ACC112 (cell line): ENCODE data around the gene ERI3.

Experiments
- H2AFZ ChIP-seq: fragments of 200-600 bp; sonication (generic); one replicate; pipeline ENCODE4 v1.6.0; 2017; ENCODE audit warnings: antibody characterized with exemption, low read length; ENCODE audit not compliant: unreplicated experiment
- H3K27ac ChIP-seq: fragments of 200-600 bp; sonication (generic); 2 replicates; pipeline ENCODE4 v1.5.1; 2014; ENCODE audit warnings: low read depth, mild to moderate bottlenecking, antibody characterized with exemption, low read length, moderate library complexity
- H3K27me3 ChIP-seq: fragments of 200-600 bp; sonication (generic); 2 replicates; pipeline ENCODE4 v1.6.1; 2014; ENCODE audit warnings: mild to moderate bottlenecking, antibody characterized with exemption, low read length, moderate library complexity, mixed read lengths; ENCODE audit not compliant: insufficient read depth
- H3K36me3 ChIP-seq: fragments of 200-600 bp; sonication (generic); 2 replicates; pipeline ENCODE4 v1.6.1; 2016; ENCODE audit warnings: mild to moderate bottlenecking, antibody characterized with exemption, low read length, moderate library complexity, mixed read lengths; ENCODE audit not compliant: insufficient read depth
- H3K4me1 ChIP-seq: fragments of 200-600 bp; sonication (generic); one replicate; pipeline ENCODE4 v1.6.1; 2016; ENCODE audit warnings: low read length, mixed read lengths; ENCODE audit not compliant: insufficient read depth, unreplicated experiment, control insufficient read depth
- H3K4me3 ChIP-seq: fragments of 200-600 bp; sonication (generic); 2 replicates; pipeline ENCODE4 v1.5.1; 2014; ENCODE audit warnings: mild to moderate bottlenecking, low read depth, low read length
- H3K79me2 ChIP-seq: fragments of 200-600 bp; sonication (generic); one replicate; pipeline ENCODE4 v1.6.0; 2016; ENCODE audit warnings: low read length; ENCODE audit not compliant: control insufficient read depth, unreplicated experiment, insufficient read depth

Gene ERI3

GRCh38 chr1:44236490-44237272, 118.4 kb downstream of the ERI3 start:
- Histone ChIP-seq H3K27ac (no peak overlapping the region), H3K4me1 (peaks cover 21% of the 10 kb centered on the region), H3K36me3 (no peaks in the 10 kb centered on the region), H3K27me3 (no peaks in the 10 kb centered on the region), H3K79me2 (no peaks in the 10 kb centered on the region), H3K4me3 (no peak overlapping the region), H2AFZ (no peak overlapping the region)

GRCh38 chr1:44235808-44236207, 119.2 kb downstream of the ERI3 start:
- no peaks in the 10 kb centered on the region for H3K36me3 ChIP-seq
- H2AFZ ChIP-seq, result no peak overlapping the region

GRCh38 chr1:44233593-44233992, 121.5 kb downstream of the ERI3 start:
- no peaks in the 10 kb centered on the region for H3K4me1 ChIP-seq
- no peaks in the 10 kb centered on the region for H3K27me3 ChIP-seq
- H3K27ac ChIP-seq, result no peak overlapping the region
- H3K36me3 ChIP-seq, result no peaks in the 10 kb centered on the region
- no peak overlapping the region for H2AFZ ChIP-seq
- H3K79me2 ChIP-seq, result no peaks in the 10 kb centered on the region
- no peak overlapping the region for H3K4me3 ChIP-seq

More at GRCh38 chr1:44235808-44236207, 119.2 kb downstream of the ERI3 start:
- Histone ChIP-seq H3K4me1 (peaks cover 20% of the 10 kb centered on the region), H3K4me3 (no peak overlapping the region), H3K27ac (no peak overlapping the region), H3K27me3 (no peaks in the 10 kb centered on the region), H3K79me2 (no peaks in the 10 kb centered on the region)

GRCh38 chr1:44230796-44231195, 124.3 kb downstream of the ERI3 start:
- Histone ChIP-seq H3K4me1 (no peaks in the 10 kb centered on the region), H3K36me3 (no peaks in the 10 kb centered on the region), H3K4me3 (no peak overlapping the region), H3K27me3 (no peaks in the 10 kb centered on the region), H3K27ac (no peak overlapping the region), H3K79me2 (no peaks in the 10 kb centered on the region), H2AFZ (no peak overlapping the region)

- no peak overlapping the region for H2AFZ ChIP-seq
- no peaks in the 10 kb centered on the region for H3K4me1 ChIP-seq
- H3K4me3 ChIP-seq, result no peak overlapping the region
- no peaks in the 10 kb centered on the region for H3K36me3 ChIP-seq
- H3K27me3 ChIP-seq, result no peaks in the 10 kb centered on the region
- H3K27ac ChIP-seq, result no peak overlapping the region
- no peaks in the 10 kb centered on the region for H3K79me2 ChIP-seq
Observed at GRCh38 chr1:44229435-44230167, 125.5 kb downstream of the ERI3 start.

- no peaks in the 10 kb centered on the region for H3K4me1 ChIP-seq
- H3K4me3 ChIP-seq, result no peak overlapping the region
- no peak overlapping the region for H2AFZ ChIP-seq
- H3K36me3 ChIP-seq, result no peaks in the 10 kb centered on the region
- no peaks in the 10 kb centered on the region for H3K79me2 ChIP-seq
- H3K27me3 ChIP-seq, result no peaks in the 10 kb centered on the region
- no peak overlapping the region for H3K27ac ChIP-seq
Observed at GRCh38 chr1:44228218-44228617, 126.8 kb downstream of the ERI3 start.

- H3K36me3 ChIP-seq, result no peaks in the 10 kb centered on the region
- no peak overlapping the region for H2AFZ ChIP-seq
- H3K4me3 ChIP-seq, result no peak overlapping the region
- H3K27ac ChIP-seq, result no peak overlapping the region
- no peaks in the 10 kb centered on the region for H3K4me1 ChIP-seq
- H3K79me2 ChIP-seq, result no peaks in the 10 kb centered on the region
- H3K27me3 ChIP-seq, result no peaks in the 10 kb centered on the region
Observed at GRCh38 chr1:44227211-44227610, 127.8 kb downstream of the ERI3 start.

GRCh38 chr1:44225761-44226160, 129.3 kb downstream of the ERI3 start:
- H3K27ac ChIP-seq, result no peak overlapping the region
- H3K27me3 ChIP-seq, result no peaks in the 10 kb centered on the region
- peaks cover 5% of the 10 kb centered on the region for H3K4me1 ChIP-seq
- H3K36me3 ChIP-seq, result peaks cover 6% of the 10 kb centered on the region; the same call in 1 of the 2 replicates
- H2AFZ ChIP-seq, result no peak overlapping the region
- no peak overlapping the region for H3K4me3 ChIP-seq
- no peaks in the 10 kb centered on the region for H3K79me2 ChIP-seq

GRCh38 chr1:44223187-44223610, 131.9 kb downstream of the ERI3 start:
- Histone ChIP-seq H3K4me3 (no peak overlapping the region), H3K79me2 (no peaks in the 10 kb centered on the region), H3K27ac (no peak overlapping the region), H2AFZ (no peak overlapping the region), H3K36me3 (peaks cover 14% of the 10 kb centered on the region; the same call in 1 of the 2 replicates), H3K27me3 (no peaks in the 10 kb centered on the region), H3K4me1 (peaks cover 15% of the 10 kb centered on the region)

GRCh38 chr1:44222397-44223186, 132.5 kb downstream of the ERI3 start:
- H3K36me3 ChIP-seq, result peaks cover 14% of the 10 kb centered on the region; the same call in 1 of the 2 replicates

More at GRCh38 chr1:44222397-44223186, 132.5 kb downstream of the ERI3 start:
- H3K4me1 ChIP-seq, result peaks cover 15% of the 10 kb centered on the region
- no peaks in the 10 kb centered on the region for H3K27me3 ChIP-seq
- H2AFZ ChIP-seq, result no peak overlapping the region
- H3K27ac ChIP-seq, result no peak overlapping the region
- no peaks in the 10 kb centered on the region for H3K79me2 ChIP-seq
- no peak overlapping the region for H3K4me3 ChIP-seq
